Measurements from ENCODE around the gene CILP.

The CILP gene

DNA sequence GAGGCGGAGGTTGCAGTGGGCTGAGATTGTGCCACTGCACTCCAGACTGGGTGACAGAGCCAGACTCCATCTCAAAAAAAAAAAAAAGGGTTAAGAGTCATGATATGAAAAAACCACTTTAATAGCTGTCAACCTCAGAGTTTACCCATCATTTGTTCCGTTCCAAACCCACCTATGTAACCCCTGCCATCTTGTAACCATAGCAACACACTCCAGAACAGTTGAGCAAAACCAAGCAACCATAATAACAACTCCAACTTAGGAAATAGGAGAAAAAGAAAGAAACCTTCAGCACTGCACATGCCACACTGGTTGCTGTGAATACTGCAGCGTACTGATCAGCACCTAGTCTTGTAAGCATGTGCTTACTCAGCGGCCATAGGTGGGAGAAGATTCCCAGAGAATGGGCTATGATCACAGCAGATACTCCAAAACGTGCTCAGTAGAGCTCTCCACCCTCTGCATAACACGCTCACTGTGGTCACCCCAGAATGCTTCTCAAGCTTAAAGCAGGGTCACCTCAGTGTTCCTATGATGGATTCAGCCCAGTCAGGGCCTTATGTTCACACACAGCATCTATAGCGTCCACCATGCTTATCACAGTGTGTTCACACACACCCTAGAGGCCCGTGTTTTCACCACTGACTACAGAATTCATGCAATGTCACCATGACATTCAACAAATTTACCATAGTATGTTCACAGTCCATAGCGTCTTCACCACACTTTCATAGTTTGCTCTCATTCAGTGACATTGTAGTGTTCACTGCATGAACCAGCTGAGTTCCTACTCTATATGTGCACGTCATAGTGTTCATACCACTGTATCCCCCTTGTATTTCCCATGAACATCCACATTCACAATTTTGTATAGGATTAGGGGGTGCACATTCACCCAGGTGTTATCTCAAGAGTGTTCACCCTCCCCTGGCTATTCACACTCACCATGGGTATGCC is 6.5 kb upstream of the CILP start:
- DNase-seq (ENCODE audit: low read depth in 1 of 2, low spot score in 1 of 2), result no peak
- in situ Hi-C loops (cut with HindIII; ENCODE audit: low pct_unique_long_range_greater_than_20kb, low sequenced_read_pairs), result no loop called here
- no peak for TF ChIP-seq JUND (IDR thresholded peaks at IDR 0.05; ENCODE audit: low read depth)

DNA sequence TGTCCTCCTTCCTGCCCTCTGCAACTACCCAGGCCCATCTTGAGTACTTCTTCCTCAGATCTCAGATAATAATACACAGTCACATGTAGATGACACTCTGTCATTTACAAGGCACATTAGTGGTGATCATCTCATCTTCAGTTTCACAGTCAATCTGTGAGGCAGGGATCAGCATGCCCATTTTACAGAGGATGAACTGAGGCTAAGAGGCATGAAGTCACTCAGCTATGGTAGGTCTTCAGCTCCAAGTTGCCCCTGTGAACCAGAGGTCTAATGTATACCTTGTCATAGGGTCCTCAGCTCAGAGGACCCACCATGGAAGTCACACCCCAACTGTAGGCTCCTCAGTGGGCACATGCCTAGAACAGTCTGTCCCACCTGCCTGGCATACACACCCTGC is 4.2 kb upstream of the CILP start:
- in situ Hi-C loops (cut with HindIII; ENCODE audit: low pct_unique_long_range_greater_than_20kb, low sequenced_read_pairs), result no loop called here
- no peak for TF ChIP-seq JUND (IDR thresholded peaks at IDR 0.05; ENCODE audit: low read depth)
- no peak for DNase-seq (ENCODE audit: low read depth in 1 of 2, low spot score in 1 of 2)

DNA sequence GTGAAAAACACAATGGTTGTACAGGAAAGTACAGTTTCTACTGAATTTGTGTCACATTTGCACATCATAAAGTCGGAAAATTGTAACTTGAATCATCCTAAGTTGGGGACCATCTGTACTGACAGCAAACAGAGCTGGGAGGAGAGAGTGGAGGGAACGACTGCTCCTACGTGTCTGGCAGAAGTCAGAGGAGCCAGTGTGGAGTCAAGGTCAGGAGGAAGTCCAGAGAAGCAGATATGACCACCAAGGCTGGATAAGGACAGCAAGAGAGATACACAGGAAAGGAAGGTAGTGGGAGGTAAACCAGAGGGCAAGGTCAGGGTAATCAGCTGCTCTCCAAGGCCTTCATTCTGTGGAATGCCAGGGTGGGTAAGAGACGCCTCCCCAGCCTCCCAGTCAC is 2.7 kb upstream of the CILP start:
- TF ChIP-seq JUND (IDR thresholded peaks at IDR 0.05; ENCODE audit: low read depth), result no peak
- DNase-seq (ENCODE audit: low read depth in 1 of 2, low spot score in 1 of 2), result no peak
- in situ Hi-C loops (cut with HindIII; ENCODE audit: low pct_unique_long_range_greater_than_20kb, low sequenced_read_pairs), result no loop called here

DNA sequence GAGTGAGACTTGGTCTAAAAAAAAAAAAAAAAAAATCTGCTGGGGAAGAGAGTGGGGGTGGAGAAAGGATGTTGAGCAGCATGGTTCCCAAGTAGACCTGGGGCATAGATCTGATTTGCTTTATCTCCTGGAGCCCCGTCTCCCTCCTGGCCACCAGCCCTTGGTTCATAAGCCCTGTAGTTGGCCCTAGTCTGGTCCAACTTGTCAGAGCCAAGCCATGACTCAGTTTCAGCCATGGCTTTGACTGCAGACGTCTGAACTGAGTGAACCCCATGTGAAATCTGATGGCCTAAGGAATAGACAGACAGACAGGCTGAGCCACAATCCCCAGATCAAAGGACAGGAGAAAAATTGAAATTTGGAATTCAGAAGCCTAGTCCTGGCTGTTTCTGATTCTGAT is 2.0 kb upstream of the CILP start:
- no peak for TF ChIP-seq JUND (IDR thresholded peaks at IDR 0.05; ENCODE audit: low read depth)
- no peak for DNase-seq (ENCODE audit: low read depth in 1 of 2, low spot score in 1 of 2)
- in situ Hi-C loops (cut with HindIII; ENCODE audit: low pct_unique_long_range_greater_than_20kb, low sequenced_read_pairs), result no loop called here

DNA sequence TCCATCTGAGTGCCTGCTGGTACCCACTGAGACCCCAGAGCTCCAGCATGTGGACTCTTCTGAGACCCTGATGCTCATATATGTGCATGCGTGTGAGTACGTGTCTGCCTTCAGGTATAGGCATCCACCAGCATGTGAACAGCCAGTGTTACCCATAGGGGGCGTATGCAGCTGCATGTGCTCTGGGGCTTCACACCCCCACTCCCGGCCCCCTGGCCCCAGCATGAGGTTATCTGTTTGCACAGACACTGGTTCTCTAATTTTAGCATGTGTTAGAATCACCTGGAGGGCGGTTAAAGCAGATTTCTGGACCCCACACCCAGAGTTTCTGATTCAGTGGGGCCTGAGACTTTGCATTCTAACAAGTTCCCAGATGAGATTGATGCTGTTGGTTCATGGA is 824 bp upstream of the CILP start:
- in situ Hi-C loops (cut with HindIII; ENCODE audit: low pct_unique_long_range_greater_than_20kb, low sequenced_read_pairs), result no loop called here
- peak in 1 of 2 experiments; percentile 9 for DNase-seq (ENCODE audit: low read depth in 1 of 2, low spot score in 1 of 2)
- no peak for TF ChIP-seq JUND (IDR thresholded peaks at IDR 0.05; ENCODE audit: low read depth)

DNA sequence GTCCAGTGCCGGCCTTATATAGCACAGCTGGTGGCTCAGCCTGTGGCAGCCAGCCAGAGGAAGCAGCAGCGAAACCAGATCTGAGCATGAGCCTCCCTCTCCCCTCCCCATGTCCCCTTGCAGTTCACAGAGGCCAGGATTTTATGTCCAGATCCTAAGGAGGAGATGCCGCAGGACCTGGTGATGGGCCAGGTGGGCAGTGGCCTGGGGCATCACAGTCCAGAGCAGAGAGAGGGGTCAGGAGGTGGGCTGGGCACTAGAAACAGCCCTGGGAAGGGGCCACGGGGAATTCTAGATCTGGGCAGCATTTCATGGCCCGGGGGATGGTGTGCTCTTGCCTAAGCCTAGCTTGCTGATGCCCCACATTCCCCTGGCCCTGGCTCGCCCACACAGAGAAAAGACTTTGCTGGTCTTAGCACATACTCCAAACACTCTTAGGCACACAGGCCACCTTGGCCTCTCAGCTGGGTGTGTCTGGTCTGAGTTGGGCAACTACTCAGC is 259 bp upstream of the CILP start:
- no peak for DNase-seq (ENCODE audit: low read depth in 1 of 2, low spot score in 1 of 2)
- no peak for TF ChIP-seq JUND (IDR thresholded peaks at IDR 0.05; ENCODE audit: low read depth)
- in situ Hi-C loops (cut with HindIII; ENCODE audit: low pct_unique_long_range_greater_than_20kb, low sequenced_read_pairs), result no loop called here

DNA sequence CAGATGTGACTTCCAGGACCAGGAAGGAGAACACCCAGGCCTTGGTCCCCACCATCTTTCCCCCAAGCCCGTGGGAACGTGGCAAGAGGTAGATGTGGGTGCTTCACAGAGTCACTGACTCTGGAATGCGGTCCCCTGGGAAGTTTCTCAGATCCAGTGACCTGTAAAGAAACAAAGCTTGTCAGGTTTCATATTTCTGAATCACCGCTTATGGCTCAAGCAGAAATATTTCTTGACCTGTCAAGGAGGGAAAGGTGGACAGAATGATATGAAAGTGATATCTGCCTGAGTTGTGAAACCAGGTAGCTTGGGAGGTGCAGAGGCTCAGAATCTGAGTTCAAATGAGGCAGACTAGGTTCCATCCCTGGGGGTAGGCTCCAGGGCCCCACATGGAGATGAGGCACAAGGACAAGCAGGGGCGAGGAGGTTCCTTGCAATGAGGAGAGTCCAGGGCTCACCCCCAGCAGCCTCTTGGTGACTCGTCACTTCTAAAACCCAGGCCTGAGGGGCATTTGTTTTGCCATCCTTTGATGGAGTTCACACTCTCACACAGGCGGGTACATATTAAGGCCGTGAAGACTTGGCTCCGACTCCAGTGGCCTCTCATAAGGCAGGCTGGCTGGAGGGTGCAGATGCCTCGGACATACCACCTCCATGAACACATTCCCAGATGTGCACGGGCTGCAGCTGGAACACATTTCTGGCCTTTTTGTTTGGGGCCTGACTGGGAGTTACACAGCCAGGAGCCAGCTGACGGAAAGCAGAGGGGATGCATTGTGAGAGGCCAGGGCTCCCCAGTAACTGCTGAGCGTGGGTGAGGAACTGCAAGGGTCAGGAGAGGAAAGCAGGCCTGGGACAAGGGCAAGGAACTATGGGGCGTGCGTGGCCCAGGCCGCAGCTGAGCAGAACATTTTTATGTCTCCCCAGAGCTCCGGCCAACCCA is 1.3 kb downstream of the CILP start:
- in situ Hi-C loops (cut with HindIII; ENCODE audit: low pct_unique_long_range_greater_than_20kb, low sequenced_read_pairs), result no loop called here
- no peak for TF ChIP-seq JUND (IDR thresholded peaks at IDR 0.05; ENCODE audit: low read depth)
- no peak for DNase-seq (ENCODE audit: low read depth in 1 of 2, low spot score in 1 of 2)

DNA sequence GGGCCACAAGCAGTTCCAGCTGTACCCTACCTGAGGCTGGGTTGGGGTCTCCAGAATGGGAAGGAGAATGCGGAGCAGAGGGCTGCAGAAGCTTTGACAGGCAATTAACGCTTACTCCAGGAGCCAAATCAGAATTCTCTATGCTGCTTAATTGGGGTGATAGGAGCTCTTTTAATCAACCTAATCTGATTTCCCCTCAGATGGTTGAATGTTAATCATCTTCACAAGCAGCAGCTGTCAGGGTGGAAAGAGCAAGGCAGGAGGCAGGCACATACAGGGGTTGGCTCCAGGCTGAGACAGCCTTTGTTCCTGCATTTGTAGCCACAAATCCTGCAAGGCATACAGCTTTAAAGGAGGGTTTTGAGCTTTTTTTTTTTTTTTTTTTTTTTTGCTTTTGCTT is 2.6 kb downstream of the CILP start:
- TF ChIP-seq JUND (IDR thresholded peaks at IDR 0.05; ENCODE audit: low read depth), result no peak
- no peak for DNase-seq (ENCODE audit: low read depth in 1 of 2, low spot score in 1 of 2)
- in situ Hi-C loops (cut with HindIII; ENCODE audit: low pct_unique_long_range_greater_than_20kb, low sequenced_read_pairs), result no loop called here

DNA sequence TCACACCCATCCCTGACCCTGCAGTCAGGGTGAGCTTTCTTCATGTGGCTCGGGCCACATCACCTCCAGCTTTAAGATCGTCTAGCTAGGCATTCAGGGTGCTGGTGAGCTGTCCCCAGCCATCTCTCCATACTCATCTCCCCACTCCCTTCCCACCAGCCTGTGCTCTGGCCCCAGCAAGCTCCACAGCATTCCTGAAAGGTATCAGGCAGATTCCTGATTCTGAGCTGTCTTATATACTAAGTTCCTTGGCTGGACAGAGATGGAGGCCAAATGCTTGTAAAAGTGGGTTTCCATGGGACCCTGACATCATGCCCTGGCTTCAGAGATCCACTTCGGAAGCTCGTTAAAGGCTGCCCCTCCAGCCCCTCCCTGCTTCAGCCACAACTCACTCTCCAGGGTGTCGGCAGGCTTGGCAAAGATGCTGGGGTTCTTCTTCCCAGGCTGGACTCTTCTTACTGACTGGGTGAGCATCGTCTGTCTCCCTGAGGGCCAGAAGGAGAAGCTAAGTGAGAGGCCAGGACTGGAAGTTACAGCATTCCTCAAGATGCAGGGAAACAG is 3.9 kb downstream of the CILP start:
- in situ Hi-C loops (cut with HindIII; ENCODE audit: low pct_unique_long_range_greater_than_20kb, low sequenced_read_pairs), result no loop called here

DNA sequence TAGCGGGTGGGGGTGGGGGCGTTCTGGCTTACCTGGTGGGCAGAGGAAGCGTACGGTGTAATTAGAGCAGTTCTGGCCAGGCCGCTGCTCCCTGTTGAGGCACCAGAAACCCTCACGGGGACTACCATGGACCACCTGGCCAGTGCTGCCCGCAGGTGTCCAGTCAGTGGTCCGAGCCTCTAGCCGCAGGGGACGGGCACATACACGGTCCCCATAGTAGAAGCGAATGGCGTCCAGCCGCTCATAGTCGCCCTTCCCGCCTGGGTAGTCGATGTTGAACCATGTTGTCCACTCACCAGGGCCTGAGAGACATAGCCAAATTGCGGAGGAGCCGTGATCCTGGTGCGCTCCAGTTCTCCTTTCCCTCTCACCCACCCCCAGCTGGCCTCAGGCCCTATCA is 4.5 kb downstream of the CILP start:
- no peak for DNase-seq (ENCODE audit: low read depth in 1 of 2, low spot score in 1 of 2)
- TF ChIP-seq JUND (IDR thresholded peaks at IDR 0.05; ENCODE audit: low read depth), result no peak
- in situ Hi-C loops (cut with HindIII; ENCODE audit: low pct_unique_long_range_greater_than_20kb, low sequenced_read_pairs), result no loop called here

More for the DNA sequence above, 3.9 kb downstream of the CILP start:
- DNase-seq (ENCODE audit: low read depth in 1 of 2, low spot score in 1 of 2), result no peak
- no peak for TF ChIP-seq JUND (IDR thresholded peaks at IDR 0.05; ENCODE audit: low read depth)

DNA sequence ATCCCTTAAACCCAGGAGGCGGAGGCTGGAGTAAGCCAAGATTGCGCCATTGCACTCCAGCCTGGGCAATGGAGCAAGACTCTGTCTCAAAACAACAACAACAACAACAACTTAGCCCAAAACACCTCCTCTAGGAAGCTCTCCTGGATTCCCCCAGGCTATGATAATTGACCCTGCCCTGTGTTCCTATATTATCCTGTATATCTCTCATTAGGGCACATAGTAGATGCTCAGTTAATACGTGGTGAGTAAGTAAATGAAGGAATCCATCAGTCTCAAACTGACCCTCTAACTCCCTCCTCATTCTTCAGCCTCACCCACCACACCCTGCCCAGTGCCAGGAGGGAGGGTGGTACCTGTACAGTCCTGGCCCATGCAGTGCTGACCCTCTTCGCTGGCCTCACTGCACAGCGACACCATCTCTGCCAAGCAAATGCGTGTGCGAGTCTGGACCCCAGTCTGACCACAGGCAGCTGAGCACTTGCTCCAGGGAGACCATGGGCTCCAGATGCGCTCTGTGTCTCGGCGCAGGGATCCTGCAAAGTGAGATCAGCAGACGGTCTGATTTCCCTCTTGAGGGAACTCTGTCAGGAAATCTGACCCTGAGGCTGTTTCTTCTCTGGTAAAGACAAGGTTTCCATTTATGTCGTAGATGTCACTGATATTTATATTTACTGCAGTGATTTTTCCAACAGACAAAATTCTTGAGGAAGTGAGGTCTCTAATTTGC is 6.2 kb downstream of the CILP start:
- no peak for TF ChIP-seq JUND (IDR thresholded peaks at IDR 0.05; ENCODE audit: low read depth)
- in situ Hi-C loops (cut with HindIII; ENCODE audit: low pct_unique_long_range_greater_than_20kb, low sequenced_read_pairs), result no loop called here

More for the DNA sequence above, 6.2 kb downstream of the CILP start:
- DNase-seq (ENCODE audit: low read depth in 1 of 2, low spot score in 1 of 2), result no peak

Measured in T47D (cell line).